Measurements from ENCODE around the gene GNL3. TPM values are rescaled to one million over a fixed set of nuclear protein-coding genes. Genes with fewer than 3 reads are reported as not detected.

Gene GNL3
- total and polyA plus RNA-seq, 2 donors (not counting 1 experiment from before 2014, with no cell fraction given): 75.2 to 99.9 TPM

GRCh38 chr3:52655895-52656294 lies 29.9 kb upstream of the GNL3 start:
- no peak overlapping the region for H2AFZ ChIP-seq (ENCODE audit: low read length)
- H3K4me3 ChIP-seq (replicated peaks in 1 of 4; ENCODE audit: control extremely low read depth in 1 of 4, insufficient read depth in 1 of 4, low read depth in 3 of 4, low read length in 4 of 4): no peak overlapping the region
- no peaks in the 10 kb centered on the region for H3K79me2 ChIP-seq (ENCODE audit: control insufficient read depth, insufficient read depth, low read length)
- no peaks in the 10 kb centered on the region for H4K20me1 ChIP-seq (ENCODE audit: control insufficient read depth, extremely low read depth, insufficient read depth, low read length)
- no peaks in the 10 kb centered on the region for H3K27me3 ChIP-seq (ENCODE audit: control insufficient read depth, insufficient read depth, low read length)
- no peaks in the 10 kb centered on the region for H3K4me1 ChIP-seq (ENCODE audit: control insufficient read depth, extremely low read depth, insufficient read depth, low read length)
- no peaks in the 10 kb centered on the region for H3K9me3 ChIP-seq (ENCODE audit: control insufficient read depth, insufficient read depth, low read depth, low read length)
- H3K9ac ChIP-seq (ENCODE audit: insufficient read depth, low read length): no peak overlapping the region
- peaks cover 2% of the 10 kb centered on the region for H3K36me3 ChIP-seq (ENCODE audit: control insufficient read depth, insufficient read depth, low read length)
- H3K27ac ChIP-seq (ENCODE audit: insufficient read depth, low read length): no peak overlapping the region
- no peak for TF ChIP-seq EZH2 (IDR thresholded peaks at IDR 0.05; ENCODE audit: low read length, missing control alignments)
- no peak for TF ChIP-seq CTCF (conservative IDR thresholded peaks at IDR 0.05 in 1 of 2, IDR thresholded peaks at IDR 0.05 in 1 of 2; ENCODE audit: low read depth in 1 of 2, low read length in 2 of 2)
- no peak overlapping the region for H3K4me2 ChIP-seq (ENCODE audit: extremely low read depth, insufficient read depth, low read length)
- DNase-seq (ENCODE audit: low read depth in 2 of 2): no peak

GRCh38 chr3:52660046-52660445 lies 25.8 kb upstream of the GNL3 start:
- Histone ChIP-seq H3K4me1 (ENCODE audit: control insufficient read depth, extremely low read depth, insufficient read depth, low read length) (no peaks in the 10 kb centered on the region), H3K4me3 (replicated peaks in 1 of 4; ENCODE audit: control extremely low read depth in 1 of 4, insufficient read depth in 1 of 4, low read depth in 3 of 4, low read length in 4 of 4) (no peak overlapping the region), H3K9ac (ENCODE audit: insufficient read depth, low read length) (no peak overlapping the region), H2AFZ (ENCODE audit: low read length) (no peak overlapping the region), H3K79me2 (ENCODE audit: control insufficient read depth, insufficient read depth, low read length) (no peaks in the 10 kb centered on the region), H3K4me2 (ENCODE audit: extremely low read depth, insufficient read depth, low read length) (no peak overlapping the region), H3K9me3 (ENCODE audit: control insufficient read depth, insufficient read depth, low read depth, low read length) (no peaks in the 10 kb centered on the region), H3K27ac (ENCODE audit: insufficient read depth, low read length) (no peak overlapping the region), H3K36me3 (ENCODE audit: control insufficient read depth, insufficient read depth, low read length) (peaks cover 5% of the 10 kb centered on the region), H4K20me1 (ENCODE audit: control insufficient read depth, extremely low read depth, insufficient read depth, low read length) (no peaks in the 10 kb centered on the region), H3K27me3 (ENCODE audit: control insufficient read depth, insufficient read depth, low read length) (no peaks in the 10 kb centered on the region)
- no peak for DNase-seq (ENCODE audit: low read depth in 2 of 2)
- TF ChIP-seq EZH2 (IDR thresholded peaks at IDR 0.05; ENCODE audit: low read length, missing control alignments): no peak
- TF ChIP-seq CTCF (conservative IDR thresholded peaks at IDR 0.05 in 1 of 2, IDR thresholded peaks at IDR 0.05 in 1 of 2; ENCODE audit: low read depth in 1 of 2, low read length in 2 of 2): no peak

- Histone ChIP-seq H2AFZ (ENCODE audit: low read length) (no peak overlapping the region), H3K27me3 (ENCODE audit: control insufficient read depth, insufficient read depth, low read length) (no peaks in the 10 kb centered on the region), H3K36me3 (ENCODE audit: control insufficient read depth, insufficient read depth, low read length) (peaks cover 7% of the 10 kb centered on the region), H3K4me1 (ENCODE audit: control insufficient read depth, extremely low read depth, insufficient read depth, low read length) (no peaks in the 10 kb centered on the region), H3K79me2 (ENCODE audit: control insufficient read depth, insufficient read depth, low read length) (peaks cover 2% of the 10 kb centered on the region), H3K27ac (ENCODE audit: insufficient read depth, low read length) (no peak overlapping the region), H3K9ac (ENCODE audit: insufficient read depth, low read length) (no peak overlapping the region), H3K9me3 (ENCODE audit: control insufficient read depth, insufficient read depth, low read depth, low read length) (no peaks in the 10 kb centered on the region), H3K4me2 (ENCODE audit: extremely low read depth, insufficient read depth, low read length) (no peak overlapping the region), H4K20me1 (ENCODE audit: control insufficient read depth, extremely low read depth, insufficient read depth, low read length) (no peaks in the 10 kb centered on the region), H3K4me3 (replicated peaks in 1 of 4; ENCODE audit: control extremely low read depth in 1 of 4, insufficient read depth in 1 of 4, low read depth in 3 of 4, low read length in 4 of 4) (no peak overlapping the region)
- no peak for TF ChIP-seq CTCF (conservative IDR thresholded peaks at IDR 0.05 in 1 of 2, IDR thresholded peaks at IDR 0.05 in 1 of 2; ENCODE audit: low read depth in 1 of 2, low read length in 2 of 2)
- TF ChIP-seq EZH2 (IDR thresholded peaks at IDR 0.05; ENCODE audit: low read length, missing control alignments): no peak
- DNase-seq (ENCODE audit: low read depth in 2 of 2): no peak
These were observed 22.7 kb upstream of the GNL3 start for GRCh38 chr3:52663098-52663497.
